Osteoblast (primary cell): ENCODE data around the gene RAMACL. TPM values are rescaled to one million over a fixed set of nuclear protein-coding genes. Genes with fewer than 3 reads are reported as not detected.
"Not testable (repeated sequence)": the region's sequence is repeated elsewhere in the genome, so short reads cannot be mapped to it uniquely, and the experiment has no call there.

Source experiments
- DNase-seq: peaks from one replicate; pipeline ENCODE4 v3.0.0; 2011; ENCODE audit warnings: low spot score, mixed read lengths; ENCODE audit not compliant: insufficient read length; ENCODE audit errors: missing footprints
- H2AFZ ChIP-seq: 2 replicates; pipeline ENCODE4 v1.6.0; 2011; ENCODE audit warnings: mild to moderate bottlenecking, low read length
- H3K27ac ChIP-seq: 2 replicates; pipeline ENCODE4 v1.5.1; 2011; ENCODE audit warnings: mild to moderate bottlenecking, low read depth, low read length, moderate library complexity
- H3K27me3 ChIP-seq: 2 replicates; pipeline ENCODE4 v1.6.0; 2012; ENCODE audit warnings: mild to moderate bottlenecking, control low read depth, inconsistent platforms, low read length, moderate library complexity; ENCODE audit not compliant: insufficient read depth
- H3K36me3 ChIP-seq: 2 replicates; pipeline ENCODE4 v1.5.1; 2011; ENCODE audit warnings: mild to moderate bottlenecking, low read length, control low read depth, moderate library complexity; ENCODE audit not compliant: insufficient read depth
- H3K4me1 ChIP-seq: 2 replicates; pipeline ENCODE4 v1.5.1; 2011; ENCODE audit warnings: mild to moderate bottlenecking, low read length, control low read depth, moderate library complexity; ENCODE audit not compliant: insufficient read depth
- H3K4me2 ChIP-seq: 2 replicates; pipeline ENCODE4 v1.6.0; 2011; ENCODE audit warnings: mild to moderate bottlenecking, low read length; ENCODE audit not compliant: insufficient read depth
- H3K4me3 ChIP-seq: fragments of 200-600 bp; sonication (generic); 3 replicates; pipeline ENCODE4 v1.5.1; 2012; ENCODE audit warnings: mild to moderate bottlenecking, low read length, inconsistent platforms; ENCODE audit not compliant: insufficient read depth
- H3K79me2 ChIP-seq: 2 replicates; pipeline ENCODE4 v1.6.0; 2012; ENCODE audit warnings: mild to moderate bottlenecking, low read length, control low read depth, inconsistent platforms; ENCODE audit not compliant: insufficient read depth
- H3K9me3 ChIP-seq: 2 replicates; pipeline ENCODE4 v1.5.1; 2011; ENCODE audit warnings: low read depth, low read length, control low read depth
- H4K20me1 ChIP-seq: 2 replicates; pipeline ENCODE4 v1.6.0; 2012; ENCODE audit warnings: mild to moderate bottlenecking, low read length, control low read depth; ENCODE audit not compliant: insufficient read depth
- total RNA-seq: library from RNA; depleted of rRNA; stranded (reverse); fragments of >200 nt; gene quantifications from 2 replicates; pipeline ENCODE4 v1.2.3, GENCODE V29; 2012
- TF ChIP-seq, protein P1 (sequence below): IDR thresholded peaks from 2 replicates; pipeline ENCODE4 v1.5.1; 2011; ENCODE audit warnings: mild to moderate bottlenecking, low read depth, low read length, moderate library complexity; ENCODE audit errors: extremely low read depth

The RAMACL gene
- total RNA-seq, 1 donor: 3.3 TPM

GRCh38 chr6:166541876-166542579, 44.5 kb downstream of the RAMACL start:
- H3K4me2 ChIP-seq: peak overlapping the region; percentile 56
- no peaks in the 10 kb centered on the region for H3K9me3 ChIP-seq
- no peaks in the 10 kb centered on the region for H3K27me3 ChIP-seq
- peaks cover 9% of the 10 kb centered on the region for H3K36me3 ChIP-seq
- H3K79me2 ChIP-seq: peaks cover 18% of the 10 kb centered on the region
- no peak overlapping the region for H2AFZ ChIP-seq
- peak overlapping the region; percentile 34 for H3K27ac ChIP-seq
- TF ChIP-seq, protein P1, sequence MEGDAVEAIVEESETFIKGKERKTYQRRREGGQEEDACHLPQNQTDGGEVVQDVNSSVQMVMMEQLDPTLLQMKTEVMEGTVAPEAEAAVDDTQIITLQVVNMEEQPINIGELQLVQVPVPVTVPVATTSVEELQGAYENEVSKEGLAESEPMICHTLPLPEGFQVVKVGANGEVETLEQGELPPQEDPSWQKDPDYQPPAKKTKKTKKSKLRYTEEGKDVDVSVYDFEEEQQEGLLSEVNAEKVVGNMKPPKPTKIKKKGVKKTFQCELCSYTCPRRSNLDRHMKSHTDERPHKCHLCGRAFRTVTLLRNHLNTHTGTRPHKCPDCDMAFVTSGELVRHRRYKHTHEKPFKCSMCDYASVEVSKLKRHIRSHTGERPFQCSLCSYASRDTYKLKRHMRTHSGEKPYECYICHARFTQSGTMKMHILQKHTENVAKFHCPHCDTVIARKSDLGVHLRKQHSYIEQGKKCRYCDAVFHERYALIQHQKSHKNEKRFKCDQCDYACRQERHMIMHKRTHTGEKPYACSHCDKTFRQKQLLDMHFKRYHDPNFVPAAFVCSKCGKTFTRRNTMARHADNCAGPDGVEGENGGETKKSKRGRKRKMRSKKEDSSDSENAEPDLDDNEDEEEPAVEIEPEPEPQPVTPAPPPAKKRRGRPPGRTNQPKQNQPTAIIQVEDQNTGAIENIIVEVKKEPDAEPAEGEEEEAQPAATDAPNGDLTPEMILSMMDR: no peak
- H4K20me1 ChIP-seq: no peaks in the 10 kb centered on the region
- peak overlapping the region; percentile 31 for H3K4me3 ChIP-seq
- H3K4me1 ChIP-seq: peaks cover 21% of the 10 kb centered on the region
- DNase-seq: no peak

DNA sequence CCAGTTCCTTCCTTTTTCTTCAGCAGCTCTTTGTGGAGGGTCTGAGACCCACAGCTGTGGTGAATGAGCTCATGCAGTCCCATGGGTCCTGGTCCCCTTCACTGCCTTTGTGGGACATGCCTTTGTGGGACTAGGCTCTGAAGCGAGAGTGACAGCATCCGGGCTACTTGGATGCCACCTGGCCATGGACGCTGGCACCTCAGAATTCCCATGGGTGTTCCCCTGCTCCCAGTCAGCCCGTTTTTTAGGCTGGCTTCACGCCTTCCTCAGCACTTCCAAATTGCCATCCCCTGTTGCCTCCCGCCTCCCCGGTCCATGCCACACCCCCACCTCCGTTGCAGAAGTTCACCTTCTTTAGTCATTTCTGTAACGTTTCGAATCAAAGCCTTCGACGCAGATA, 45.1 kb downstream of the RAMACL start:
- H3K27me3 ChIP-seq: no peaks in the 10 kb centered on the region
- H3K4me2 ChIP-seq: peak overlapping the region; percentile 56
- peak overlapping the region; percentile 38 for H3K4me3 ChIP-seq
- peak overlapping the region; percentile 47 for H2AFZ ChIP-seq
- TF ChIP-seq, protein P1: no peak
- H3K9me3 ChIP-seq: no peaks in the 10 kb centered on the region
- peaks cover 21% of the 10 kb centered on the region for H3K4me1 ChIP-seq
- H4K20me1 ChIP-seq: no peaks in the 10 kb centered on the region
- H3K36me3 ChIP-seq: peaks cover 11% of the 10 kb centered on the region
- DNase-seq: no peak
- peaks cover 17% of the 10 kb centered on the region for H3K79me2 ChIP-seq
- H3K27ac ChIP-seq: no peak overlapping the region

DNA sequence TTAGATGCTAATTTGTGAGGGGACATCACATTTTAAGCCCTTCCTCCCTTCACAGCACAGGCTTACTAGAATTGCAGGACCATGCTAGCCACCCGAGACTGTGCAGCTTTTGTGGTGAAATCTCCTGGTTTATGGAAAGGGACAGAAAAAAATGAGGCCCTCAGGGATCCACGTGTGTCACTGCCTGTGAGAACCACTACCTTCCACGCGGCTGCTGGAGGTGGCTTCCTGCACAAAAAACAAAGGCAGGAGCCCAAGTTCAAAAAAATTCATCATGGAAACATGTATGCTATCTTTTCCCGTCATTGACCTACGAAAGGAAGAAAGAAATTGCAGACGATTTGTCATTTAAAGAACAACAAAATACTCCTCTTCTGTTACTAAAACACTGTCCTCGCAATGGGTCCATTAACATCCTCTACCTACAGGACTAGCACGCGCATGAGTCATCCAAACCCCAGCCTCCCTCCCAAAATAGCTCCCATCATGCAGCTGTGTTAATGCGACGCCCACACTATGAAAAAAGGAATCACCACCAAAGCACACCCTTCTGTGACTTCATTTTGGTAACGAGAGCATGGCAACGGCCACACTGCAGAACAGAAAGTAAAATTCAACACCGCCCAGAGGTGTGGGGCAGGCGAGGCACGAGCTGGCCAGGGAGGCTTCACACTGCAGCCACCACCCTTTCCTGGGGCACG, 45.7 kb downstream of the RAMACL start:
- Histone ChIP-seq H3K9me3 (no peaks in the 10 kb centered on the region), H2AFZ (peak overlapping the region; percentile 47), H3K27ac (no peak overlapping the region), H3K27me3 (no peaks in the 10 kb centered on the region), H3K79me2 (peaks cover 17% of the 10 kb centered on the region), H4K20me1 (no peaks in the 10 kb centered on the region), H3K4me1 (peaks cover 21% of the 10 kb centered on the region), H3K36me3 (peaks cover 17% of the 10 kb centered on the region), H3K4me3 (peak overlapping the region; percentile 38), H3K4me2 (peak overlapping the region; percentile 56)
- TF ChIP-seq, protein P1: no peak
- DNase-seq: peak; percentile 91

DNA sequence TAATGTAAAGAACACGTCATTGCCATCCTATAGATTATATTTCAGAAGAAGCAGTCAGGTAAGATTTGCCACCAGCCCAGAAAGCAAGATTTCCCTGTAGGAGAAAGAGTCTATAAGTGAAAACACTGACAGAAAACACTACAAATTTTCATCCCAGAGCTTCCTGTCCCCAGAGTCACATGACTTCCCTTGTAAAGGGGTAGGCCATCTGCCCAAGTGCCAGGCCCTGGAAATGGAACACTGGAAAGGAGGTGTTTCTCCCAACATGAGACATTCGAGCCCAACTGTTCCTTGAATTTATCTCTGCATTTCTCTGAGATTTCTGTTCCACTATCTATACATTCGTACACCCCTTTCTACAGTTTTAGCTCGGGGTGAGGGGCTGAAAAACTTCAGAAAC, 46.9 kb downstream of the RAMACL start:
- no peak overlapping the region for H3K27ac ChIP-seq
- no peaks in the 10 kb centered on the region for H3K9me3 ChIP-seq
- no peak for DNase-seq
- peaks cover 28% of the 10 kb centered on the region for H3K36me3 ChIP-seq
- peaks cover 17% of the 10 kb centered on the region for H3K79me2 ChIP-seq
- TF ChIP-seq, protein P1: no peak
- no peaks in the 10 kb centered on the region for H3K27me3 ChIP-seq
- no peaks in the 10 kb centered on the region for H4K20me1 ChIP-seq
- no peak overlapping the region for H3K4me2 ChIP-seq
- H3K4me1 ChIP-seq: peaks cover 21% of the 10 kb centered on the region
- H2AFZ ChIP-seq: no peak overlapping the region
- no peak overlapping the region for H3K4me3 ChIP-seq

DNA sequence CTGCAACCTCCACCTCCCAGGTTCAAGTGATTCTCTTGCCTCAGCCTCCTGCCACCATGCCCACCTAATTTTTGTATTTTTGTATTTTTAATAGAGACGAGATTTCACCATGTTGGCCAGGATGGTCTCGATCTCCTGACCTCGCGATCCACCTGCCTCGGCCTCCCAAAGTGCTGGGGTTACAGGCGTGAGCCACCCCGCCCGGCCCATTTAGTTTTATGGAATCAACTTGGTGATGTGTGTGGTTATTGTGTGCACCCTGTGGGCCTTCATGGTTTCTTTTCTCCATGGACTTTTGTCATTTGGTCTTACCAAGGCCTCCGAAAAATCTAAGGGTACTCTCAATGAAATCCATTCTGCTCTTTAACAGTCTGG, 47.5 kb downstream of the RAMACL start:
- not testable (repeated sequence) for H4K20me1 ChIP-seq, H3K27me3 ChIP-seq, H2AFZ ChIP-seq, H3K4me2 ChIP-seq, H3K27ac ChIP-seq, H3K4me3 ChIP-seq, DNase-seq, H3K9me3 ChIP-seq
- peaks cover 17% of the 10 kb centered on the region for H3K79me2 ChIP-seq
- peaks cover 31% of the 10 kb centered on the region for H3K36me3 ChIP-seq
- H3K4me1 ChIP-seq: peaks cover 21% of the 10 kb centered on the region
